Measurements from ENCODE around the gene GDF11.
A peak's percentile ranks its signal among the peaks of the same experiment; 100 is the strongest.

GDF11 gene

GRCh38 chr12:55742719-55743405 is at the start of gene GDF11:
GDF11 (plus strand) TSS chr12:55743122; CDS start chr12:55743317, 195 bp downstream.
- peak; percentile 92 for DNase-seq (ENCODE audit: low spot score)

GRCh38 chr12:55693323-55694187 is 49.4 kb upstream of the GDF11 start:
- no peak for DNase-seq (ENCODE audit: low spot score)

DNA sequence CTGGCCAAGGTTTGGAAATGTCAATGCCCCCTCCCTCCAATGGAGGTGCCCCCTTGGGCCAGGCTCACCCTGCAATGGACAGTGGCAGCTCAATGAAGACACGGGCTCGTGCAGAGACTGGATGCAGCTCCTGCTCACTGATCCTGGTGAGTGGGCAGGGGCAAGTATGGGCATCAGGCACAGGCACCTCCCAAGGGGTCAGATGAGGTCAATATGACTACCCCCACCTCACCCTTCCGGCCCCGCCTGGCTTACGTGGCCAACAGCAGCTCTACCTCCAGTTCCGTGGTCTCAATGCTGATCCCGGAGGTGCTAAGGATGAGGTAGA is 48.8 kb upstream of the GDF11 start:
- DNase-seq (ENCODE audit: low spot score): no peak

GRCh38 chr12:55694651-55695050 is 48.3 kb upstream of the GDF11 start:
- no peak for DNase-seq (ENCODE audit: low spot score)

GRCh38 chr12:55695349-55695748 is 47.6 kb upstream of the GDF11 start:
- no peak for DNase-seq (ENCODE audit: low spot score)

DNA sequence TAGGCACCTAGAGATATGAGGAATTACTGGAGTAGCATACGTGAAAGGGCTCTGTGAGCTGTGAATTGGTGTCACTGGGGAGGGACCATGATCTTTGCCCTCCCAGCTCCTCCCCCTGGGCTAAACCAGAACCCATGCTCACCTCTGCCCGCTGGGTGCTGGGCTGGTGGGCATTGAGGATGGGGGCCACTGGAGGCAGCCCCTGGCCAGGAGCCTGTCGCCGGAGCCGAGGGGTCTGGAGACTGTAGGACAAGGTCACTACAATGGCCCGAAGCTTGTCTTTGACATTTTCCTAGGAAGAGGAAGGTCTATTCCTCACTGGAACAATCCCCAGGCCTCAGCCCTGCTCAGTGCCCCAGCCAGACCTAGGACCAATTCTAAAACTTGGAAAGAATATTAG is 46.8 kb upstream of the GDF11 start:
- DNase-seq (ENCODE audit: low spot score): no peak

DNA sequence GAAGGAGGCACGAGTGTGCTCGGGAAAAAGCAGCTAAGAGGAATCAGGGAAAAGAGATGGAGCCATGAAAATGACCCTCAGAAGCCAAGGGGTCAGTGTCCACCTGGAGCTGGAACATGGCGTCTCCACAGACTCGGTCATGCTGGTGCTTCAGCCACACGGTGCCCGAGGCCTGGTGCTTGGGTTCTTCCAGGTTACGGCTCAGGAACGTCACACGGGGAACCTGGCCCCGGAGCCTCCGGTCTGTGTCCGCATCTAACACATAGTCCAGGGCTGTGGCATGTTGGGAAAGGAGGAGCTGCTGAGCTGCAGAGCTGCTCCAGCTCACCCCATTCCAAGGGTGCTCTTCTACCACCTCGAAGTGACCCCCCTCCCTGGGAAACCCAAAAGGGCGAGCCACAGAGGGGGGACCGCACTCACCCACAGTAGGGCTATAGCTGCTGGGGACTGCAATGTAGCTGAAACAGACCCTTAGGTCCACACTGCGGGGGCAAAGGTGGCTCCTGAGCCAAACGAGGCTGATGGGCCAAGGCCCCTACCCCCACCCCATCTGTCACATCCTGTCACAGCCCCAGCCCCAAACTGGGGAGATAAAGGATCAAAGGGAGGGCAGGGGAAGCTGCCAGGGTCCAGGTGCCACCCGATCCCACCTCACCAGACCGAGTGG is 46.0 kb upstream of the GDF11 start:
- no peak for DNase-seq (ENCODE audit: low spot score)

- no peak for DNase-seq (ENCODE audit: low spot score)
Observed at GRCh38 chr12:55697686-55698085, 45.2 kb upstream of the GDF11 start.

DNA sequence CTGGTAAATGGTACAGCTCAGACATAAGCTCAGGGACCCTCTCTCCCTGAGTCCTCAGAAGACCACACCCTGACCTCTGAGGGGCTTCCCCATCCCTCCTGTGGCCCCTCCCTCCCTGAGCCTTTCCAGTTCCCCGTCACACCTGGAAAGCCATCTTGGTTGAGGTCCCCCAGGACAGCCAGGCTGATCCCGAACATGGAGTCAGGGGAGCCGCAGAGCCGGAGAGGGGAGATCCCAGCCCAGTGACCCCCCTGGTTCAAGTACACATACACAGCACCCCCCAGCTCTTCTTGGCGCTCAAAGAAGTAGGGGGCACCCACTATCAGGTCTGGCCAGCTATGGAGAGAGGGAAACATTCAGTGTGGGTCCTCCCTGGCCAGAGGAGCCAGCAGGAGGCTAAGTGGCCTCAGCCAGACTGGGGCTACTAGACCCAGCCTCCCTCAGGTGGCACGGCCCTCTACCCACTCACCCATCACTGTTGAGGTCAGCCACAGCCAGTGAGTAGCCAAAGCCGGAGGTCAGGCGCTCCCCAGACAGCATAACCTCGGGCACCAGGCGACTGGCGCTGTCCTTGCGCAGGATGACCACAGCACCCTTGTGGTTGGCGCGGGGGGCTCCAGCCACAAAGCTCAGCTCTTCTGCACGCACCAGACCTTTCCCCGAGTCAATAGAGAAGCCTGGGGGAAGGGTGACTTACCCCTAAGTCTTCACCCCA is 44.5 kb upstream of the GDF11 start:
- DNase-seq (ENCODE audit: low spot score): no peak

- no peak for DNase-seq (ENCODE audit: low spot score)
Observed at GRCh38 chr12:55698965-55699364, 44.0 kb upstream of the GDF11 start.

- DNase-seq (ENCODE audit: low spot score): no peak
Observed at GRCh38 chr12:55699471-55700055, 43.4 kb upstream of the GDF11 start.

GRCh38 chr12:55700255-55701018 is 42.5 kb upstream of the GDF11 start:
- DNase-seq (ENCODE audit: low spot score): no peak

DNA sequence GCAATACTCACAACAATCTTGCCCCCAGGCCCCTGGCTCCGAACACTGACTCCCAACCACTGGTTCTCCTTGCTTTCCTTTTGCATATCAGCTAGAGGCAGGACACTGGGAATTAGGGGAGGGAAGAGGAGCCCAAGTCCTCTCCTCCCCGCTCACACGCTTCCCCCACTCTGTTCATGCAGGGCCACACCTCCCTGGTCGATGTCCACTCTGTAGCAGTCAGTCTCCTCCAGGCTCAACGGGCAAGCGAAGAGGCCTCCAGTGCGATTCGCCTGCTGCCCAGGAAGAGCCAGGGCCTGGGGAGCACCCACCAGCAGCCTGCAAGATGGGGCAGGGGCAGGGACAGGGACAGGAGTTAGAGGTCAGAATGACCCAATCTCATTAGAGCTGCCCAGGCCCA is 40.1 kb upstream of the GDF11 start:
- DNase-seq (ENCODE audit: low spot score): no peak

DNA sequence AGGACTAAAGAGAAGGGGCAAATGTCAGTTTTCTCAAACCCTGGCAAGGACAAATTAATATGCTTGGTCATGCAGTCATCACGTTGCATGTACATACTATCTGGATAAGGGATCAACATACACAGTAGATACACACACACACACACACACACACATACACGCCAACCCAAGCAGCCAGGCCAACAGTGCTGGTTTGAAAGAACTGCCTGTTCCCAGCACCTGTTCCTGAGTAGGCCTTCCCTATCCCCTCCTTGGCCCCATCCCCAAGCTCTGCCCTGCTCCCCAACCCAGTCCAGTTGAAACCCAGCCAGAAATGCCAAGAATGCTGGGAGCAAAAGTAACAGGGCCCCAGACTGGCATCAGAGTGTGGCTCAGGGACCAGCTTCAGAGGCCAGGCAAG is 39.6 kb upstream of the GDF11 start:
- no peak for DNase-seq (ENCODE audit: low spot score)

DNA sequence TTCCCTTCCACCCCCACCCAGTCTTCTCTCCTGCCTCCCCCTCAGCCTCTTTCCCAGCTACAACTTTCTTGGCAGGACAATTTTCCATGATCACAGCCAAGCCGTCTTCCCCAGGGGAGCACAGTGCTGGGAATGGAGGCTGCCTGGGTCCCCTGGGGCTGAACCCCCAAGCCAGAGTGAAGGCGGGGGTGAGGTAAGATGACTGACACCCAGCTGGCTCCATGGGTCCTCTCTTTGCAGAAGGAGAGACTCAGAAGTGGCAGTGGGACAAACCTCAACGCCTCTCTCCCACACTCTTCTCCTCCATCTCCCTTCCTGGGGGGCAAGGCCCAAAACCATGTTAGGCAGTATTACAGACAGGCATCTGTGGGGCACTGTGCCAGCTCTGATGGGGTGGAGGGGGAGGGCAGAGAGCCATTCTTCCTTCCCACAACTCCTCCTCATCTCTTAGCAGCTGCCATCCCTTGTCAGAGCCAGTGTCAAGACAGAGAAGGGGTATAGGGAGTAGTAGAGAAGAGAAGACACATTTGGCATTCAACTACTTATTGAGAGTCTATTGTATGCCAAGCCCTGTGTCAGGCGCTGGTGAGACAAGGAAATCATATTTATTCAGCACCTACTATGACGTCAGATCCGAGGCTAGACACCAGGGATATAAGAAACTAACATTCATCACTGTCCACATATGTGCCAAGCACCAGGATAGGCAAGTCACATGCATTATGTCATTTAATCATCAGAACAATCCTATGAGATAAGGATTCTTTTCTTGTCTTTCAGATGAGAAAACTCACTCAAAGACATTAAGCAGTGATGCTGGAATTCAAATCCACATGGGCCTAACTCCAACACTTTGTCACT is 38.8 kb upstream of the GDF11 start:
- DNase-seq (ENCODE audit: low spot score): no peak

- no peak for DNase-seq (ENCODE audit: low spot score)
Observed at GRCh38 chr12:55704824-55705718, 37.9 kb upstream of the GDF11 start.

DNA sequence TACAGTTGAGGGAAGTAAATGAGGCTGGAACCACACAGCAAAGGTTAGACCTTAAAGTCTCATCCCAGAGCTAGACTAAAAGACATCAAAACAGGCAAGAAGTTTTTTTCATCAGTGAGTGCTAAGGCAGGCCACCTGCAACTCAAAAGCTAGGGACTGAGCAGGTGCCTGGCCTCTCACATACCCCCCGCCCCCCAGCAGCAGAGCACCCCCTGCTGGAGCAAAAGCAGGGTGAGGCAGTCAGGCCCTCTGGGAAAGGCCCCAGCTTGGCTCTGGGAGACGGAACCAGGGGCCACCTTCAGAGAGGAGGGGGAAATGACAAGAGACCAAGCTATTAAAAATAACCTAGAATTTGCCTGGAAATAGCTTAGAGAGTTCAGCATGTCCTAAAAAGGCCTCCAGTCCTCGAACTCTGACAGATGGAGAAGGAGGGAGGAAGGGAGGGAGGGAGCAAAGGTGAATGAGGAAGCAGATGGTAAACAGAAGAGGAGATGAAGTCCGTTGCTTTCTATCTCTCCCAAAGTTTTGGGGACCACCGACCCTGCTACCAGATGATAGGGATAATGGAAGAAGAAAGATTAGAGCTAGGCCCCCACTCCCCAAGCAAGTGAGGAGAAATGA is 37.0 kb upstream of the GDF11 start:
- DNase-seq (ENCODE audit: low spot score): peak; percentile 61

- DNase-seq (ENCODE audit: low spot score): no peak
Observed at GRCh38 chr12:55706568-55707218, 36.2 kb upstream of the GDF11 start.

All from HuH-7 (cell line).